ENCODE results near the gene PHGDH. TPM values are rescaled to one million over a fixed set of nuclear protein-coding genes. Genes with fewer than 3 reads are reported as not detected.

Gene PHGDH
- total RNA-seq, 1 experiment from 2014 or later: 499 TPM

DNA sequence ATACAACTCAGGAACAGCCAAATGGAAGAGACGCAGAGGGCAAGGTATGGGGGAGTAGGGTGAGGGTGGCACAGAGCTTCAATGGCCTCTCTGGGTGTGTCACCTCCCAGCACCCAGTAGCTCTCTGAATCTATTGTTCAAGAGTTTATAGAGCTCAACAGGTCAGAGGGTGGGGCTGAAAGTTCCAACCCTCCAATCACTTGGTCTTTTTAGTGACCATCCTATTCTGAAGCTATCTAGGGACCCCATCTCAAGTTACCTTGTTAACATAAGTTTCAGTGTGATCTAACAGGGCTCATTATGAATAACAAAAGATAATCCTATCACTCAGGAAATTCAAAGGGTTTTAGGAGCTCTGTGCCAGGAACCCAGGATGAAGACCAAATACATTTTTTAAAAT lies 32.5 kb upstream of the PHGDH start:
- ChIA-PET CTCF (no interaction called here), POLR2A (ENCODE audit: low non-redundant PET) (interaction anchor here (0.6 kb wide), 1 partner anchor 58 kb away, joined by 3 read pairs; no protein-coding TSS in a partner anchor)
- H3K4me1 ChIP-seq (ENCODE audit: insufficient read depth, low read length, poor library complexity, severe bottlenecking): peaks cover 17% of the 10 kb centered on the region
- H3K27me3 ChIP-seq (replicated peaks; ENCODE audit: insufficient read depth, low read depth, low read length, poor library complexity): no peaks in the 10 kb centered on the region
- peak; percentile 73 for DNase-seq (ENCODE audit: low spot score)
- BruUV-seq (replicated peaks): no TSS peak
- no peak overlapping the region for H3K4me3 ChIP-seq (ENCODE audit: low read depth, low read length, poor library complexity, severe bottlenecking)
- TF ChIP-seq, protein P1, sequence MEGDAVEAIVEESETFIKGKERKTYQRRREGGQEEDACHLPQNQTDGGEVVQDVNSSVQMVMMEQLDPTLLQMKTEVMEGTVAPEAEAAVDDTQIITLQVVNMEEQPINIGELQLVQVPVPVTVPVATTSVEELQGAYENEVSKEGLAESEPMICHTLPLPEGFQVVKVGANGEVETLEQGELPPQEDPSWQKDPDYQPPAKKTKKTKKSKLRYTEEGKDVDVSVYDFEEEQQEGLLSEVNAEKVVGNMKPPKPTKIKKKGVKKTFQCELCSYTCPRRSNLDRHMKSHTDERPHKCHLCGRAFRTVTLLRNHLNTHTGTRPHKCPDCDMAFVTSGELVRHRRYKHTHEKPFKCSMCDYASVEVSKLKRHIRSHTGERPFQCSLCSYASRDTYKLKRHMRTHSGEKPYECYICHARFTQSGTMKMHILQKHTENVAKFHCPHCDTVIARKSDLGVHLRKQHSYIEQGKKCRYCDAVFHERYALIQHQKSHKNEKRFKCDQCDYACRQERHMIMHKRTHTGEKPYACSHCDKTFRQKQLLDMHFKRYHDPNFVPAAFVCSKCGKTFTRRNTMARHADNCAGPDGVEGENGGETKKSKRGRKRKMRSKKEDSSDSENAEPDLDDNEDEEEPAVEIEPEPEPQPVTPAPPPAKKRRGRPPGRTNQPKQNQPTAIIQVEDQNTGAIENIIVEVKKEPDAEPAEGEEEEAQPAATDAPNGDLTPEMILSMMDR (conservative IDR thresholded peaks at IDR 0.05; ENCODE audit: low read depth, low read length): no peak
- TF ChIP-seq EZH2 (IDR thresholded peaks at IDR 0.05; ENCODE audit: borderline replicate concordance, low read depth, low read length, poor library complexity, severe bottlenecking): no peak
- intact Hi-C loops (cut with micrococcal nuclease; ENCODE audit: unreplicated experiment): loop anchor here (10.0 kb wide), 1 partner anchor 394 kb away; no protein-coding TSS in a partner anchor
- H3K36me3 ChIP-seq (ENCODE audit: insufficient read depth, low read length, poor library complexity, severe bottlenecking): no peaks in the 10 kb centered on the region
- H3K27ac ChIP-seq (ENCODE audit: low read depth, low read length, poor library complexity, severe bottlenecking): no peak overlapping the region
- H3K9me3 ChIP-seq (ENCODE audit: low read depth, low read length, poor library complexity, severe bottlenecking): no peaks in the 10 kb centered on the region

DNA sequence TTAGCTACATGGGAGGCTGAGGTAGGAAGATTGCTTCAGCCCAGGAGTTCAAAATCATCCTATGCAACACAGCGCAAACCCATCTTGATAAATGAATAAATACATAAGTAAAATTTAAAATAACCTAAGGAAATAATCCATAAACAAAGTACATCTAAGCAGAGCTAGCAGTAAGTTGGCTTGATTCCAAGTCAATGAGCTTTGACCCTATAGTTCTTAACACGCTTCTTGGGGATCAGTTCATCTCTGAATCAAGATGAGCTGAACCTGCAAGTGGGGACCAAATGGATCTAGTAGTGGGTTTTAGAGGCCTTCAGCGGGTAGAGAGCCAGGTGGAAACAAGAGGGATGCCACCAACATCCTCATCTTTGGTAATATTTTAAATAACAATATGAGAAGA lies 31.5 kb upstream of the PHGDH start:
- Histone ChIP-seq H3K4me1 (ENCODE audit: insufficient read depth, low read length, poor library complexity, severe bottlenecking) (peaks cover 17% of the 10 kb centered on the region), H3K36me3 (ENCODE audit: insufficient read depth, low read length, poor library complexity, severe bottlenecking) (no peaks in the 10 kb centered on the region), H3K27me3 (replicated peaks; ENCODE audit: insufficient read depth, low read depth, low read length, poor library complexity) (no peaks in the 10 kb centered on the region), H3K27ac (ENCODE audit: low read depth, low read length, poor library complexity, severe bottlenecking) (no peak overlapping the region), H3K9me3 (ENCODE audit: low read depth, low read length, poor library complexity, severe bottlenecking) (no peaks in the 10 kb centered on the region), H3K4me3 (ENCODE audit: low read depth, low read length, poor library complexity, severe bottlenecking) (no peak overlapping the region)
- DNase-seq (ENCODE audit: low spot score): no peak
- CTCF ChIA-PET: no interaction called here
- BruUV-seq (replicated peaks): no TSS peak
- intact Hi-C loops (cut with micrococcal nuclease; ENCODE audit: unreplicated experiment): no loop called here
- POLR2A ChIA-PET (ENCODE audit: low non-redundant PET): no interaction called here
- TF ChIP-seq, protein P1 (conservative IDR thresholded peaks at IDR 0.05; ENCODE audit: low read depth, low read length): no peak
- TF ChIP-seq EZH2 (IDR thresholded peaks at IDR 0.05; ENCODE audit: borderline replicate concordance, low read depth, low read length, poor library complexity, severe bottlenecking): no peak

DNA sequence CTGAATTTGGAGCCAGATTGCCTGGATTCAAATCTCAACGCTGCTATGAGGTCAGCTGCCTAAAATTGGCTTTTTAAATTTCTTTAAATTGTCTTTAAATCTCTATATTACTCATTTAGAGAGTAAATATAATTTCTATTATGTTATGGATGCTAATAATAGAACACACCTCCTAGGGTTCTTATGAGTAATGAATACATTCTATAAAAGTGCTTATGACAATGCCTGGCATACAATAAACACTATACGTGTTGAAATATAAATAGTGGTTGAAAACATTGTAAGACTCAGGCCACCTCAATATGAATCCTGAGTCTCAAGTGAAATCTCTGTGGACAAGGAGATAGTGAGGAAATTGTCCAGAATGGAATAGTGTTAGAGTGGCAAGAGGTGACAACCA lies 31.0 kb upstream of the PHGDH start:
- intact Hi-C loops (cut with micrococcal nuclease; ENCODE audit: unreplicated experiment): no loop called here
- POLR2A ChIA-PET (ENCODE audit: low non-redundant PET): no interaction called here
- Histone ChIP-seq H3K27ac (ENCODE audit: low read depth, low read length, poor library complexity, severe bottlenecking) (no peak overlapping the region), H3K4me3 (ENCODE audit: low read depth, low read length, poor library complexity, severe bottlenecking) (no peak overlapping the region), H3K27me3 (replicated peaks; ENCODE audit: insufficient read depth, low read depth, low read length, poor library complexity) (no peaks in the 10 kb centered on the region), H3K4me1 (ENCODE audit: insufficient read depth, low read length, poor library complexity, severe bottlenecking) (peaks cover 17% of the 10 kb centered on the region), H3K36me3 (ENCODE audit: insufficient read depth, low read length, poor library complexity, severe bottlenecking) (no peaks in the 10 kb centered on the region), H3K9me3 (ENCODE audit: low read depth, low read length, poor library complexity, severe bottlenecking) (no peaks in the 10 kb centered on the region)
- CTCF ChIA-PET: no interaction called here
- TF ChIP-seq EZH2 (IDR thresholded peaks at IDR 0.05; ENCODE audit: borderline replicate concordance, low read depth, low read length, poor library complexity, severe bottlenecking): no peak
- TF ChIP-seq, protein P1 (conservative IDR thresholded peaks at IDR 0.05; ENCODE audit: low read depth, low read length): no peak
- DNase-seq (ENCODE audit: low spot score): no peak
- BruUV-seq (replicated peaks): no TSS peak

All from A673 (cell line).